Measurements from ENCODE around the gene ATG12.

GRCh38 chr5:115806986-115807653 lies 34.2 kb downstream of the ATG12 start:
- TF ChIP-seq, protein P1, sequence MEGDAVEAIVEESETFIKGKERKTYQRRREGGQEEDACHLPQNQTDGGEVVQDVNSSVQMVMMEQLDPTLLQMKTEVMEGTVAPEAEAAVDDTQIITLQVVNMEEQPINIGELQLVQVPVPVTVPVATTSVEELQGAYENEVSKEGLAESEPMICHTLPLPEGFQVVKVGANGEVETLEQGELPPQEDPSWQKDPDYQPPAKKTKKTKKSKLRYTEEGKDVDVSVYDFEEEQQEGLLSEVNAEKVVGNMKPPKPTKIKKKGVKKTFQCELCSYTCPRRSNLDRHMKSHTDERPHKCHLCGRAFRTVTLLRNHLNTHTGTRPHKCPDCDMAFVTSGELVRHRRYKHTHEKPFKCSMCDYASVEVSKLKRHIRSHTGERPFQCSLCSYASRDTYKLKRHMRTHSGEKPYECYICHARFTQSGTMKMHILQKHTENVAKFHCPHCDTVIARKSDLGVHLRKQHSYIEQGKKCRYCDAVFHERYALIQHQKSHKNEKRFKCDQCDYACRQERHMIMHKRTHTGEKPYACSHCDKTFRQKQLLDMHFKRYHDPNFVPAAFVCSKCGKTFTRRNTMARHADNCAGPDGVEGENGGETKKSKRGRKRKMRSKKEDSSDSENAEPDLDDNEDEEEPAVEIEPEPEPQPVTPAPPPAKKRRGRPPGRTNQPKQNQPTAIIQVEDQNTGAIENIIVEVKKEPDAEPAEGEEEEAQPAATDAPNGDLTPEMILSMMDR (IDR thresholded peaks at IDR 0.05 in 8 of 11, conservative IDR thresholded peaks at IDR 0.05 in 3 of 11): no peak
- no peak for TF ChIP-seq POLR2AphosphoS5 (IDR thresholded peaks at IDR 0.05)
- no peak for TF ChIP-seq POLR2A (IDR thresholded peaks at IDR 0.05)

Data from spleen (tissue), 7 donors.